ENCODE data around the gene INKA2.
"Not testable (repeated sequence)": the region's sequence is repeated elsewhere in the genome, so short reads cannot be mapped to it uniquely, and the experiment has no call there.

Gene INKA2

DNA sequence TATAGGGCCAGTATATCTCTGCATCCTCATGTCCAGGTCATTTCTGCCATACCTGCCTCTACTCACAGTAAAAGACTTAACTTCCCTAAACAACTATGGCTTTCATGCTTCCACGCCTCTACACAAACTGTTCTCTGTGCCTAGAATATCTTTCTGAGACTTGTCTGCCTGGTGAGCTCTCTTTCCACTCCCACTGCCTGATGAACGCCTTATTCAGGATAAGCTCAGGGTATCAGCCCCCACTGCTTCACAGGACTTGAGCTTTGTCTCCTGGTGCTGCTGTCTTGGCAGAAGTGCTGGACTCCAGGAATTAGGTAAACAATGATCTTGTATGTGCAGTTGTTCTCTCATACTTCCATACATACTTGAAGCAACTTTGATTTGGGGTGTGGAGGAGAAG lies 11.7 kb upstream of the INKA2 start:
- no peak for DNase-seq (ENCODE audit: low spot score)

DNA sequence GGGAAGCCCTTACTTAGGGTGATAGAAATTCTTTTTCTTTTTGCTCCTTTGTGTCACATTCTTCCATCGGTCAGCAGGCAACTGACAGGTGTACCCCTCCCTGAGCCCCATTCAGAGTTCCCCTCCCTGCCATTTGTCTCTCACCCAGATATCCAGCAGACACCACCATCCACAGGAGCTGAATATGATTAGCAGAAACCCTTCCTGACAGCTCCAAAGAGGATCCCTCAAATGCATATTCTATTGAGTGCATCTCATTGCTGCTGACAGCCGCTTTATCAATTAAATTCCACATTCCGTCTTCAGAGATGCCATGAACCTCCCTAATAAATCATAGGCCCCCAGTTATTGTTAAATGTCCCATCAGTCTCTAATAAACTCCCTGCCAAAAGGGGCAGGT lies 10.4 kb upstream of the INKA2 start:
- DNase-seq (ENCODE audit: low spot score): no peak

- no peak for DNase-seq (ENCODE audit: low spot score)
These were observed 8.8 kb upstream of the INKA2 start for GRCh38 chr1:111747947-111748346.

DNA sequence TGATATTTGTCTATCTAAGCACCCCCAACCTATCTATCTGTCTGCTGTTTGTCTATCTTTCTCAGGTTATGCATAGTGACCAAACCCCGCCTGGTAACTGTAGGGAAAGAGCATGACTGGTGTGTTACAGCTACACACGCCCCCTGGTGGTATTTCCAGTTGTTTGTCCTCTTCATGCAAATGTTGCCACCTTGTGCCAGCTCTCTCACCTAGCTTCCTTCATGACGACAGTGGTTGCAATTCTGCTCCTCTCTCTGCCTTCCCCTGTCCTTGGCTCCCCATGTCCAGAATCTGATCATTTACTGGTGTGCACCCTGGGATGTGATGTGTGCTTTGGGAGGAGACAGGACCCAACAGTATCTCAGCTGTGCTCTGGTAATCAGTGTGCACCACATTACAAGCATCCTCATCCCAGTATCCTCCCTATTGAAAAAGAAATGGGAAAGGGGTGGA lies 8.1 kb upstream of the INKA2 start:
- DNase-seq (ENCODE audit: low spot score): peak; percentile 80

DNA sequence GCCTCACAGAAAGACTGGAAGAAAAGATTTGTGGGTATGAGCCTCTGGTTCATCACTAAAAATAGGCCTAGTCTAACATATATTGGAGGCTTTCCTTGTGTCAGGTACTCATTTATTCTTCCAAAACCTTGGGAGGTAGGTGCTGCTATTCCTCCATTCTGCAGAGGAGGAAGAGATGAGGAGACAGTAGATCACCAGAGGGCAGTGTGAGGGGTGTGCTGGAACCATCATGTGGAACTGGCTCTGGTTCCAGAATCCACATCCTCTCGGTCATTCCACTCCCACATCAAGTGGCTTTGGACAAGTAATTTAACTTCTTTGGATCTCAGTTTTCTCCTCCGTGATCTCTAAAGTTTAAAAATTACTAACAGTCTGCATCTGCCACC lies 7.4 kb upstream of the INKA2 start:
- DNase-seq (ENCODE audit: low spot score): no peak

GRCh38 chr1:111745675-111746613 lies 6.7 kb upstream of the INKA2 start:
- no peak for DNase-seq (ENCODE audit: low spot score)

DNA sequence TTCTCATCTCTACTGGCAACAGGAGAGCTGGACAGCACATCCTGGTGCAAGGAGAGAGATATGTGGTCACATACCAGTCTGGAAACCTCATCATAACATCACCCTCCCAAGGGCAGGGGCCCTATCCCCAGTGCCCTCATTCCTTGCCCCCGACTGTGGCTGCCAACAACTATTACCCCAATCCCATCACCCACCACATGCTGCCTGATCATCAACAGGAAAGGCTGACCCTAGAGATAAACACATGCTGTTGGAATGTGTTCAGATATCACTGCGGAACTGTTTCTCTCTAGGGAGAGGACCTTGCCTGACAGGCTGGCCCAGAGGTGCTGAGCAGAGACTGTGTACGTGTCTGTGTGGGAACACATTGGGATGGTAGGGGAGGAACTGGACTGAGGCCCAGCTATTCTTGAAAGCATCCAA lies 4.5 kb upstream of the INKA2 start:
- DNase-seq (ENCODE audit: low spot score): no peak

GRCh38 chr1:111742938-111743549 lies 3.8 kb upstream of the INKA2 start:
- peak; percentile 6 for DNase-seq (ENCODE audit: low spot score)

DNA sequence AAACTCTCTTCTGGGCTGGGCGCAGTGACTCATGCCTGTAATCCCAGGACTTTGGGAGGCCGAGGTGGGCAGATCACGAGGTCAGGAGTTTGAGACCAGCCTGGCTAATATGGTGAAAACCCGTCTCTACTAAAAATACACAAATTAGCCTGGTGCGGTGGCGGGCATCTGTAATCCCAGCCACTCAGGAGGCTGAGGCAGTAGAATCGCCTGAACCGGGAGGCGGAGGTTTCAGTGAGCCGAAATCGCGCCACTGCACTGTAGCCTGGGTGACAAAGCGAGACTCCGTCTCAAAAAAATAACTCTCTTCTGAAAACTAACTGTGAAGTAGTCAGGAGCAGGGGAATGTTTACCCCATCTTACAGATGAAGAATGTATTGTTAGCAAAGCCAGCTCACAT lies 3.1 kb upstream of the INKA2 start:
- DNase-seq (ENCODE audit: low spot score): not testable (repeated sequence)

DNA sequence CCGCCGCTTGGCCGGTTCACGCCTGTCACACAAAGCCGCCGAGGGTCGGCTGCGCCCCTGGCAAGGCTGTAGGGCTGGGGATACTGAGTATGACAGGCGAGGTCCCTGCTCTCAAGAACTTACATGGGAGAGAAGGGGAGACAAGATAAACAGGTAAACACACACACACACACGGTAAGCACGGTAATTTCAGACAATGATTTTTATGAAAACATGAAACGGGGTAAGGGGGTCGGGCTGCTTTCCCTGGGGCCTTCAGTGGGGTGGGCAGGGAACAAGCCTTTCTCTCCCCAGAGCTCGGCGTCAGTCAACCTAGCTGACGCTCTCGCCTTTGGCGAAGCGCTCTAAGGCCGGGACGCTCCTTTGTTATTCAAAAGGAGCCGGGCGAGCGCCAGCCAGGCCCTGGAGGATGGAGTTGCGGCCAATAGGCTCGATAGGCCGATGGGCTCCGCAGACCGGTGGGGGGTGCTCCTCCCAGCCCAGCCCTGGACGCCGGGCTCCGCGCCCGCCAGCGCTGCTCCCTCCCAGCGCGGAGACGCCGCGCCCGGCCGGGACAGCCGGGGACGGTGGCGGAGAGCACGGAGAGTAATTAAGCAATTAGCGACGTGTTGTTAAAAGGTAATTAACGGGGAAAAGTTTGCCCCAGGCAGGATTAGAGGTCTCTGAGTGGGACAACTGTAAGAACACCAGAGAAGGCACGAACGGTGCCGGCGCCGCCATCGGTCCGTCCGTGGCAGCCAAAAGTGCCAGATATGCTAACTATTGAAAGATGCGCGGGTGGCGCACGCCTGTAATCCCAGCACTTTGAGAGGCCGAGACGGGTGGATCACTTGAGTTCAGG lies 950 bp upstream of the INKA2 start:
- no peak for DNase-seq (ENCODE audit: low spot score)

GRCh38 chr1:111738436-111739193 lies 580 bp downstream of the INKA2 start:
- peak; percentile 34 for DNase-seq (ENCODE audit: low spot score)

GRCh38 chr1:111738133-111738435 lies 1.1 kb downstream of the INKA2 start:
- DNase-seq (ENCODE audit: low spot score): no peak

DNA sequence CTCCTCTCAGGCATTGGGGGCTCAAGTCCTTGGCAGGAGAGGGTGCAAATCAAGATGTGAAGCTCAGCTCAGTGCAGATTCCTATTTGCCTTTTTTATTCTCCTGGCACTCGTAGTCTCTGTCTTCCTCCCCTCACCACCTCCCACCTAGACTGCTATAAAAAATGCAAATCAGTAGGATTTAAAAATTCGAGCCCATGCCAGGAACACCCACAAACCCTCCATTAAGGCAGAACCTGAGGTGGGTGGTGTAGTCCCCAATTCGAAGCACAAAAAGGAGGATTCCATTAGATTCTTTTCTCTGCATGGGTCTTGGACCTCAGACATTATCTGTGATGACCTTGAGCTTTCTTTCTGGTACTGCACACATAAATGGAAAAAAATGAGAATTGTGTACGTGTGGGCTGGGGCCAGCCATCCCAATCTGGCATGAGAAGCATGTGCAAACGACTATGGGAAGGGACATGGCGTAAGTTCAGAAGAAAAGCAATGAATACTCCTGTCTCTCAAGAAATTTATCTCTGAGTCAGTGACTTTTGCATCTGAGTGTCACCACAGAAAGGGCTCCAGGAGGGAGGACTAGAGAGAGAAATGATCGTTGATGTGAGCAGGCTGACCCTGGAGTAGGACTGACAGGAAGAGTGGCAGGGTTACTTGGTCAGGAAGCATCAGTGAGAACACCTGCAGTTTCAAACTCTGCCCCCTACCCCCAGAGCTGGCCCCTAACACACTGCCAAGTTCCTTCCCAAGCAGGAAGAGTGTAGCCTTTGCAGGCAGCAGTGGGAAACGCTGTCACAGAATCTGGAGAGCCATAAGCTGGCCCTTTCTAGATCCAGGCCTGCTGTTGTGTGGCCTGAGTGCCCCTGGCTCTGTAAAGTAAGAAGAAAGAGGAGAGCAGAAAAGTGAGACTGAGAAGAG lies 1.7 kb downstream of the INKA2 start:
- no peak for DNase-seq (ENCODE audit: low spot score)

GRCh38 chr1:111736548-111737215 lies 2.5 kb downstream of the INKA2 start:
- no peak for DNase-seq (ENCODE audit: low spot score)

DNA sequence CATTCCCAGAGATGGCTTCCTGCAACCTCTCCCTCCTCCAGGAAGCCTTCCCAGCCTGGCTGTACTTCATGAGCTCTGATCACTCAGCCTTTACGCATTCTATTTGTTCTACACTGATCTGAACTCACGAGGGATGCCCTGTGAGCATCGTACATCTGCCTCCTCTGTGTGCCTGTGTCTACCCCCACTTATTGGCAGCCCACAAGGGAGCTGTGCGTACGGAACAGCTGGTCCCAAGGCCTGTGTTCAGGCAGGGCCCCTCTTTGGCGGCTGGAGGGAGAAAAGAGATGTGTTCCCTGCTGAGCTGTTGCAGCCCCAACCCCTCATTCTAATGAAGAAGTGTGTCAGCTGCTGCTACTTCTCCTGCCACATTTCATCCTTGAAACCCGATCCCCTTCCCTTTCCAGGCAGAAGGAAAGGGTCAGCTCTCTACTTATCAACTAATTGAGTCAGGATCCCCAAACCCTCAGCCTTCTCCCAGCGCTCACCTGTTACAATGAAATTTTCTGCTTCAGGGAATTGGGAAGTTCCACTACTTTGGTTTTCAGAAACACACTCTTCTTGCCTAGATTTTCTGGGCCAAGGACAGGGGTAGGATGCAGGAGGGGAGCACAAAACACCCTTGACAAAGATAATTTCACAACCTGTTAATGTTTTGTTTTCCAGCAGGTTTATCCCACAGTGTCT lies 3.2 kb downstream of the INKA2 start:
- no peak for DNase-seq (ENCODE audit: low spot score)

- DNase-seq (ENCODE audit: low spot score): no peak
These were observed 3.9 kb downstream of the INKA2 start for GRCh38 chr1:111735321-111735720.

DNA sequence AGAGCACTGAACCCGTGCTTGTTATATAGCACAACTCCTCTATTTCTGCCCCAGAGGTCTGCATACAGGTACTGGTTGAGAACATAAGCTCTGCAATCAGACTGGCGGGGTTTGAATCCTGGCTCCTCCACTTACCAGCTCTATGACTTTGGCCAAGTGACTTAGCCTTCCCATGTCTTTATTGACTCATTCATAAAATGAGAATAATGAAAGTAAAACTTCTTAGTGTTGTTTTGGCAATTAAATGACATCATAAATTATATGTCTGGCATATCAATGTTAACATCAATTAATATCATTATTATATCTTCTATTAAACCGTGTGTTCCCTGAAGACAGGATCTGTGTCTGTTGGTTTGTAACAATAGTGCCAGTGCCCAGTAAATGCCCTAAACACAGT lies 4.3 kb downstream of the INKA2 start:
- DNase-seq (ENCODE audit: low spot score): no peak

DNA sequence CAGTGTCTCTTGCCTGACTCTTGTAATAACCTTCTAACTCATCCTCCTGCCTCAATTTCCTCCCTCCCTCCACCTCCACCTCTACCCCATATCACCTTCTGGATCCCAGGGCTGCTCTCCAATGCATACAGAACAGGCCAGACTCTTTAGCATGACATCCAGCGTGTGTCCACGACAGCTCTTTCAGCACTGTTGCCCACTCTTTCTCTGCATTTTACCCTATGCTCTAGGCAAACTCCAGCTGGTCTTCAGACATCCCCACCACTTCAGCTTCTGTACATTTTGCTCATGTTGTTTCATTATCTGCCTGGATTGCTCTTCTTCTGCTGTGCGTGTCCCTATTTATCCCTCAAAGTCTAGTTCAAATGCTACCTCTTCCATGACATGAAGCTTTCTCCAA lies 4.8 kb downstream of the INKA2 start:
- no peak for DNase-seq (ENCODE audit: low spot score)

DNA sequence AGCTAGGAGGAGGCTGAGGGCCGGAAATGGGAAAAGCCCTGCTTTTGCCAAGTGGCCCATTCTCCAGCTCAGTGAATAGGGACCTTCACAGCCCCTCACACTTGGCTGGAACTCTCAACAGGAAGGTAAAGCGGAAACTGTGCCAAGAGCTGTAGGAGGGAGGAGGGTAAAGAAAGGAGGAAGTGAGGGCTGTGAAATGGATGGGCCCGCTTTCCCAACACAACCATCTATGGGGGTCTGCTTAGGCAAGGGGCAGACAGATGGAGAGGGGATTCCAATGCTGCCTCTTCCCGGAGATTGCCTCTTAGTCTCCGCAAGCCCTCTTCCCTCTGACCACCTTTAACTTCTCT lies 5.2 kb downstream of the INKA2 start:
- DNase-seq (ENCODE audit: low spot score): no peak
